ENCODE data around the gene SEMA3C. TPM values are rescaled to one million over a fixed set of nuclear protein-coding genes. Genes with fewer than 3 reads are reported as not detected.

SEMA3C gene
- polyA plus RNA-seq, 4 donors, result 24.3 to 248 (median 51.3) TPM

GRCh38 chr7:80859272-80859970 is 59.4 kb downstream of the SEMA3C start:
- DNase-seq (ENCODE audit: low read depth in 4 of 4, low spot score in 3 of 4), result no peak

- no peak for DNase-seq (ENCODE audit: low read depth in 4 of 4, low spot score in 3 of 4)
These were observed 60.5 kb downstream of the SEMA3C start for GRCh38 chr7:80858141-80858903.

DNA sequence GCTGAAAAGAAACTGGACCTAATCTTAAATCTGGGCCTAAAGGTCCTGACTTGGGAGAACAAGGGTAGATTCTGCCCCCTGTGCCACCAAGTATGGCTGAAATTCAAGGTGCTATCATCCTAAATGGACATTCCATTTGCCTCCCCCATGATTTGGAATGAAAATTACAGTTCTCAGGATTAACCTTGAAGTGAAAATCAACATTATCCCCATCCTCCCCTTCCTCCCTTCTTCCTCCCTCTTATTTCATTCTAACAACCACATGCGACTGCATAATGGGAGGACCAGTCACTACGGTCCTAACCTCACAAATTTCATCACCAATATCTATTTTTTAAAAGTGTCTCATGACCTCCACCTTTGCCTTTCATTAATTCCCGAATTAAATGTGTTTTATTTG is 62.1 kb downstream of the SEMA3C start:
- no peak for DNase-seq (ENCODE audit: low read depth in 4 of 4, low spot score in 3 of 4)

GRCh38 chr7:80851896-80852476 is 66.9 kb downstream of the SEMA3C start:
- DNase-seq (ENCODE audit: low read depth in 4 of 4, low spot score in 3 of 4), result no peak

DNA sequence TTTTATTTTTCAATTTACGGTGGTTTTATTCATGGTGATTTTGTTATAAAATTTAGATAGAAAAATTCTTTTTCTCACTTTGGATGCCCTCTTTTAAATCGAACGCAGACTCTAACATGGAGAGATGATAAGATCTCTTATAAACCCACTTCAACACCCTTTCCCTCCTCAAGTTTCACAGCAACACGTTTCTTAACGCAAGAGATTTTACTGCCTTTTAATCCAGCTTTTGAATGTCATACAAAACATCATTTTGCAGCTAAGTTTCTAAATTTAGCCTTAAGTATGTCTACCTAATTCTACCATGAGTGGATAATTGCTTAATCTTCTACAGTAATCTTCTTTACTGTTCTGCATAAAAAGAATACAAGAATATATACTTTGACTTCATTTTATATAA is 70.0 kb downstream of the SEMA3C start:
- no peak for DNase-seq (ENCODE audit: low read depth in 4 of 4, low spot score in 3 of 4)

- no peak for DNase-seq (ENCODE audit: low read depth in 4 of 4, low spot score in 3 of 4)
These were observed 71.0 kb downstream of the SEMA3C start for GRCh38 chr7:80847895-80848294.

- DNase-seq (ENCODE audit: low read depth in 4 of 4, low spot score in 3 of 4), result no peak
These were observed 71.8 kb downstream of the SEMA3C start for GRCh38 chr7:80847027-80847426.

DNA sequence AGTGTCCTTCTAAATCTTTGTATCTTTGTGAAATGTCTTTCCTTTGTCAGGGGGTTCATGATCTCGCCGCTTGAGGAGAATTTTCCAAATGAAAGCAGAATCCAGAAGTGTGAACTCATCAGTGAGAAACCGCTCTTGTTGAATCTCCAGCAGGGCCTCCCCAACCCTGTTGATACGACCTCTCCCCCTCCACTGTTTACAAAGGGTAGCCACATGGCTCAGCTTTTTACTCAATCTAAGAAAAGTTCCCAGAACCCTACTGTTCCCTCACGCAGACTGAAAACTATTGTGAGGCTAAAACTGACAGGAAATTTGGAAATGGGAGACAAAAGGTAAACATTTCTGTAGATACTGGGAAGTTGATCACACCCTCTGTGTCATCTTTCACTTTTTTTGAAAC is 73.9 kb downstream of the SEMA3C start:
- DNase-seq (ENCODE audit: low read depth in 4 of 4, low spot score in 3 of 4), result no peak

GRCh38 chr7:80843018-80843677 is 75.7 kb downstream of the SEMA3C start:
- no peak for DNase-seq (ENCODE audit: low read depth in 4 of 4, low spot score in 3 of 4)

- no peak for DNase-seq (ENCODE audit: low read depth in 4 of 4, low spot score in 3 of 4)
These were observed 76.6 kb downstream of the SEMA3C start for GRCh38 chr7:80842022-80842790.

GRCh38 chr7:80841423-80841955 is 77.4 kb downstream of the SEMA3C start:
- DNase-seq (ENCODE audit: low read depth in 4 of 4, low spot score in 3 of 4), result no peak

- DNase-seq (ENCODE audit: low read depth in 4 of 4, low spot score in 3 of 4), result no peak
These were observed 78.2 kb downstream of the SEMA3C start for GRCh38 chr7:80840681-80841080.

DNA sequence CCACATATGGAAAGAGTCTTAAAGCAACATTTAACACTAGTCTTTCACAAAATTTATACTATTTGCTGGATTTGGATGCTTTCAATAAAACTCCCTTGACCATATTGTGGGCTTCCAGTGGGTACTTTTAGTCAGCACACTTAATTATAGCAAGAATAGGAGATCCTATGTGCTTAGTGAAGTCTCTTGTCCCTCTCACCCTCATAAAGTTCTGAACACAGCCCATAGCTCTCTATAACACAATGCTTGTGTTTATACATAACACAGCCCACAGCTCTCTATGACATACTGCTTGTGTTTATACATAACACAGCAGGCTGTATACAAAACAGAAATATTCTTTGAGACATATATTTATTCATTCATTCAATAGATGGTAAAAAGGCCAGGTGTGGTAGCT is 79.0 kb downstream of the SEMA3C start:
- no peak for DNase-seq (ENCODE audit: low read depth in 4 of 4, low spot score in 3 of 4)

DNA sequence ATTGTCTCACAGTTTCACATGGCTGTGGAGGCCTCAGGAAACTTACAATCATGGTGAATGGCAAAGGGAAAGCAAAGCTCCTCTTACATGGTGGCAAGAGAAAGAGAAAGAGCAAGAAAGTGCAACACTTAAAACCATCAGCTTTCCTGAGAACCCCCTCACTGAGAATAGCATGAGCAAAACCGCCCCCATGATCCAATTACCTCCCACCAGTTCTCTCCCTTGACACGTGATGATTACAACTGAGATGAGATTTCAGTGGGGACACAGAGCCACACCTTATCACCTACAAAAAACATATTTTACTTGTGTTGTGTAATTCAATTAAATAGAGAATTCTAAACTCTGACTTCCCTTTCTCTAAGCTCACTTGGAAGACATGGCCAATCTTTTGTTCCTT is 80.2 kb downstream of the SEMA3C start:
- DNase-seq (ENCODE audit: low read depth in 4 of 4, low spot score in 3 of 4), result no peak

- no peak for DNase-seq (ENCODE audit: low read depth in 4 of 4, low spot score in 3 of 4)
These were observed 81.5 kb downstream of the SEMA3C start for GRCh38 chr7:80837345-80837744.

- DNase-seq (ENCODE audit: low read depth in 4 of 4, low spot score in 3 of 4), result no peak
These were observed 83.6 kb downstream of the SEMA3C start for GRCh38 chr7:80835251-80835650.

DNA sequence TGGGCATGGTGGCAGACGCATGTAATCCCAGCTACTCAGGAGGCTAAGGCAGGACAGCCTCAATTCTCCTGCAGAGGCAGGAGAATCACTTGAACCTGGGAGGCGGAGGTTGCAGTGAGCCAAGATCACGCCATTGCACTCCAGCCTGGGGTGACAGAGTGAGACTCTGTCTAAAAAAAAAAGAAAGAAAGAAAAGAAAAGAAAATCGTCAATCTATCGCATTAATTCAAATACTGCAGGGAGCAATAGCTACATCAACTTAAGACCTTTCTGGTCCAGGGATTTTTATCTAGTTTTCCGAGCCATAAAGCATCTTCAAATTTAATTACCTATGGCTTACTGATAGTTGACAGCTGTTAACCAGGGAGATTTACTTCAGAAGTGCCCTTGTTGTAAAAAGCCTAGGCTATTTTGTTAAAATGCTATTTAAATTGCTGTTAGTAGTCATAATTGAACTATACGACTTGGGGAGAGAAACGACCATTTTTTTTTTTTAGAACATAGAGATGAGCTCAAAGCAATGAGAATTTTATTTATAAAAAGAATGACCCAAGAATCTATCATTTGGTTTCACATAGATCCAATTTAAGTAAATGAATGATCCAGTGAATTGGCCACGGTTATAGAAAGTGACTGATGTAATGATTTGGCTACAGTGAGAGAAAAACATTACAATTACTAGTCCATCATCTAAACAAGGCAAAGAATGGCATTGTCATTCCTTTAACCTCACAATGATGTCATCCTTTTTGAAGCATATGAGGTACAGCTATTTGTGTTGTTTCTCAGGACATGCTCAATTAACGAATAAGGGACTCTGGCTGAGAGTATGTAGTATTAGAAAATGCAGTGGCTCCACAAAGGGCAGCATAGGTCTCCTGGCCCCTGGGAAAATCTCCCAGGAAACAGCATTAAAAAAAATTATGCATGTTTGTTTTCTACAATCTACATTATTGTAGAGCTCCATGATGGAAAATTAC is 85.3 kb downstream of the SEMA3C start:
- DNase-seq (ENCODE audit: low read depth in 4 of 4, low spot score in 3 of 4), result peak in 1 of 4 donors; percentile 23

GRCh38 chr7:80832006-80832405 is 86.8 kb downstream of the SEMA3C start:
- no peak for DNase-seq (ENCODE audit: low read depth in 4 of 4, low spot score in 3 of 4)
